A673 (cell line): ENCODE results near the gene NBEAL1.

ENCODE experiments used
- EZH2 ChIP-seq: fragments of 200-600 bp; sonication (generic); IDR thresholded peaks from 2 replicates; pipeline ENCODE4 v1.6.1; 2017; ENCODE audit warnings: borderline replicate concordance, low read depth, mild to moderate bottlenecking, mixed read lengths, antibody characterized with exemption, low read length; ENCODE audit not compliant: poor library complexity, severe bottlenecking
- TF ChIP-seq, protein P1 (sequence below): fragments of 300-800, 200-600 bp; sonication (generic); conservative IDR thresholded peaks from 2 replicates; pipeline ENCODE4 v1.5.1; 2017; ENCODE audit warnings: low read depth, mild to moderate bottlenecking, antibody characterized with exemption, low read length, moderate library complexity, mixed read lengths

DNA sequence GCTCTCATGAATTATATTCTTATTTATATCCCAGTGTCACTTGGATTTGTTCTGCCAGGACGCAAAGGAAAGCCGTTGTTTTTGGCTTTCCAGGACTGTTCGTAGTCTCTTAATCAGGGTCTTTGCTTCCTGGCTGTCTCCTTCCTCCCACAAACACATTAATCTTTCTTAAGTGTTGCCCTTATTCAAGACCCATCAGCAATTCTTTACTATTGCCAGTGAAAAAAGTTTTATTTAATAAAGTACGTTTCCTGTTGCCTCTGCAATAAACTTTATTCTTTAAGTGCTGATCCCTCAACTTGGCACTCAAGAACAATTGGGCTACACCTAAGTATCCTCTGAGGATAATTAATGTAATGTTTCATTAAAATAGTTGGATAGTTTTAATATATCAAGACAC is 155.8 kb downstream of the NBEAL1 start:
- TF ChIP-seq, protein P1, sequence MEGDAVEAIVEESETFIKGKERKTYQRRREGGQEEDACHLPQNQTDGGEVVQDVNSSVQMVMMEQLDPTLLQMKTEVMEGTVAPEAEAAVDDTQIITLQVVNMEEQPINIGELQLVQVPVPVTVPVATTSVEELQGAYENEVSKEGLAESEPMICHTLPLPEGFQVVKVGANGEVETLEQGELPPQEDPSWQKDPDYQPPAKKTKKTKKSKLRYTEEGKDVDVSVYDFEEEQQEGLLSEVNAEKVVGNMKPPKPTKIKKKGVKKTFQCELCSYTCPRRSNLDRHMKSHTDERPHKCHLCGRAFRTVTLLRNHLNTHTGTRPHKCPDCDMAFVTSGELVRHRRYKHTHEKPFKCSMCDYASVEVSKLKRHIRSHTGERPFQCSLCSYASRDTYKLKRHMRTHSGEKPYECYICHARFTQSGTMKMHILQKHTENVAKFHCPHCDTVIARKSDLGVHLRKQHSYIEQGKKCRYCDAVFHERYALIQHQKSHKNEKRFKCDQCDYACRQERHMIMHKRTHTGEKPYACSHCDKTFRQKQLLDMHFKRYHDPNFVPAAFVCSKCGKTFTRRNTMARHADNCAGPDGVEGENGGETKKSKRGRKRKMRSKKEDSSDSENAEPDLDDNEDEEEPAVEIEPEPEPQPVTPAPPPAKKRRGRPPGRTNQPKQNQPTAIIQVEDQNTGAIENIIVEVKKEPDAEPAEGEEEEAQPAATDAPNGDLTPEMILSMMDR, result no peak
- no peak for TF ChIP-seq EZH2
